ENCODE data around the gene MPZL1.

- no peak for TF ChIP-seq EP300 (IDR thresholded peaks at IDR 0.05; ENCODE audit: low read depth)
- no peak for TF ChIP-seq CTCF (IDR thresholded peaks at IDR 0.05)
- no peak for TF ChIP-seq POLR2A (IDR thresholded peaks at IDR 0.05)
Observed at GRCh38 chr1:167798952-167799351, 77.2 kb downstream of the MPZL1 start.
